Activated CD4-positive, CD25-positive, alpha-beta regulatory T cell treated with anti-CD3 and anti-CD28 coated beads, Interleukin-2, amount 50 U/mL, for 72 hours (primary cell): ENCODE results near the gene ABHD14A.
A peak's percentile ranks its signal among the peaks of the same experiment; 100 is the strongest.
"Not testable (repeated sequence)": the region's sequence is repeated elsewhere in the genome, so short reads cannot be mapped to it uniquely, and the experiment has no call there.

Experiments used
- DNase-seq: peaks from one replicate; pipeline ENCODE4 v3.0.0; 2021

ABHD14A gene

DNA sequence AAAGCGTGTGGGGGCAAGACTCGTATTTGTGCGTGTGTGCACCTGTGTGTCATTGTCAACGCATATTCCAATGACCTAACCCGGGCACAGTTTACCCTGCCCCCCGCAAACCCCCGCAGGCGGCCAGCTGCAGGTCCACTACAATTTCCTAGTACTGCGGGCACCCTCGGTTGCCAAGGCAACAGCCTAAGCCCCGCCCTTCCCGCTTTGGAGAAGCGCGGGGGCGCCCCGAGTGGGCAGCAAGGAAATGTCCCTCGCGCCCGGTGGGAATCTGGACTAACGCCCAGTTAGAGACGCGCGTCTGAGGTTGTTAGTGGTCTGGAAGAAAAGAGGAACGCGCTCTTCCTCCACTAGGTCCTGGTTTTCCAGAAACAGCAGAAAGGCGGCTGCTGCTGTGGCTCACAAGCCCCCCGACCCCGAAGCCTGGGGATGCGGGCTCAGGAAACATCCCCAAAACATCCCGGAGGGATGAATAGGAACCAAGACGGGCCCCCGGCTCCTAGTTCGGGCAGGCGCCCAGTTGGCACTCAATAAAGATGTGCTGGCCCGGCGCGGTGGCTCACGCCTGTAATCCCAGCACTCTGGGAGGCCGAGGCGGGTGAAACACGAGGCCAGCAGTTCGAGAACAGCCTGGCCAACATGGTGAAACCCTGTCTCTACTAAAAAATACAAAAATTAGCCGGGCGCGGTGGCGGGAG lies 1.1 kb downstream of the ABHD14A start:
- peak; percentile 55 for DNase-seq

DNA sequence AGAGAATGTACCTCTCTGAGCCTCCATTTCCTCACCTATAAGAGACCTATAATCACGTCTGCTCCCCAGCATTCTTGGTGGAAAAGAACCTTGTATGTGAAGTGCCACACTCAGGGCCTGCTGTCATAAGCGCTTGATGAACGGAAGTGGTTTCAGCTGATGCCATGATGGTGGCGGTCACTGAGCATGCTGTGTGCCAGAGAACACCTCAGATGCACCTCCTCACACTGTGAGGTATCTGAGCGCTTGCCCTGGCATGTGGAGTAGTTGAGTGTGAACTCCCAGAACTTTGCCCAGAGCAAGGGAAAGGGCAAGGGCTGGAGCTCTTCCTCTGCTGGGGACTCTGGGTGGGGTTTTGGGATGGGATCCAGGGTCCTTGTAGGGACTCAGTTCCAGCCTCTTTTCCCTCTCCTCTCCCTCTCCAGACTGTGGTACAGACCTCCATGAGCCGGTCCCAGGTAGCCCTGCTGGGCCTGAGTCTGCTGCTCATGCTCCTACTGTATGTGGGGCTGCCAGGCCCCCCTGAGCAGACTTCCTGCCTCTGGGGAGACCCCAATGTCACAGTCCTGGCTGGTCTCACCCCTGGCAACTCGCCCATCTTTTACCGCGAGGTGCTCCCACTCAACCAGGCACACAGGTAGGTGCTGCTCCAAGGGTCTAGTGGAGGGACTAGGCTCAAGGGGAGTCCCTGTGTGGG lies 2.7 kb downstream of the ABHD14A start:
- DNase-seq = no peak

DNA sequence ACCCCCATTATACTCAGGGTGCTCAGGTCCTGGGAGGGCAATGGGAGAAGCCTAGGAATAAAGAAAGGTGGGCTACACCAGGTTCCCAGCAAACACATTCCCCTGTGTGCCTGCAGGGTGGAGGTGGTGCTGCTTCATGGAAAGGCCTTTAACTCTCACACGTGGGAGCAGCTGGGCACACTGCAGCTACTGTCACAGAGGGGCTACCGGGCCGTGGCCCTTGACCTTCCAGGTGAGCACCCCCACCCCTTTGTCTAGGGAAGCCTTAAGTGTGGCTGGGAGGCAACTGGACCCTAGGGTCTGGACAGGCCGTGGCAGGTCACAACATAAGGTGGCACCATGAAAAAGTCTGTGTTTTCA lies 3.3 kb downstream of the ABHD14A start:
- no peak for DNase-seq

DNA sequence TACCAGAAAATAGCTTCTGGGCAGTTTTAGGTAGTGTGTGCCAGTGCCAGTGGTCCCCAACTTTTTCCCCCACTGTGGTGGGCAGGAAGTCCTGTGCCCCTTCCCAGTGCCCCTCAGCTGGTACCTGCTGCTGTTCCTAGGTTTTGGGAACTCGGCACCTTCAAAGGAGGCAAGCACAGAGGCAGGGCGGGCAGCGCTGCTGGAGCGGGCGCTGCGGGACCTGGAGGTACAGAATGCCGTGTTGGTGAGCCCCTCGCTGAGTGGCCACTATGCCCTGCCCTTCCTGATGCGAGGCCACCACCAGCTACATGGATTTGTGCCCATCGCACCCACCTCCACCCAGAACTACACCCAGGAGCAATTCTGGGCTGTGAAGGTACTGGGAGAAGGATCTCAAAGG lies 5.4 kb downstream of the ABHD14A start:
- DNase-seq = no peak

DNA sequence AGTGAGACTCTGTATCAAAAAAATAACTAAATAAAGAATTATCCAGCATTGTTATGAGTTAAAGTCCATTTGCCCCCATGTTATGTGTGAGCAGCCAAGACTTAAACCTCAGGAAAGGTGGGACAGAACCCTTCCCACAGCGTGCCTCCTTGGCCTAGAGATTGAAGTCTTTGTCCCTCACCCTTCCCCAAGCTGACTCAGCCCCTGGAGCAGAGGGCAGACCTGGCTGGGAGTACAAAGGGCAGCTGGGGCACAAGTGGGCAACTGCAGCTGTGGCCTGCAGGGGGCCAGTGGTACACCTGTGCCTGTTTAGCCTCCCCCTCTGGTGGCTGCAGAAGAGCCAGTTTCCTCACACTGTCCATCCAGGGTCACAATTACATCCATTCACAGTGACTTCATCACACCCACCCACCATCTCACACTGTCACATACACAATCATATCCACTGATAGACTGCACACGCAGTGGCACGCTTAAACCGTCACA lies 7.5 kb downstream of the ABHD14A start:
- DNase-seq = peak; percentile 49

DNA sequence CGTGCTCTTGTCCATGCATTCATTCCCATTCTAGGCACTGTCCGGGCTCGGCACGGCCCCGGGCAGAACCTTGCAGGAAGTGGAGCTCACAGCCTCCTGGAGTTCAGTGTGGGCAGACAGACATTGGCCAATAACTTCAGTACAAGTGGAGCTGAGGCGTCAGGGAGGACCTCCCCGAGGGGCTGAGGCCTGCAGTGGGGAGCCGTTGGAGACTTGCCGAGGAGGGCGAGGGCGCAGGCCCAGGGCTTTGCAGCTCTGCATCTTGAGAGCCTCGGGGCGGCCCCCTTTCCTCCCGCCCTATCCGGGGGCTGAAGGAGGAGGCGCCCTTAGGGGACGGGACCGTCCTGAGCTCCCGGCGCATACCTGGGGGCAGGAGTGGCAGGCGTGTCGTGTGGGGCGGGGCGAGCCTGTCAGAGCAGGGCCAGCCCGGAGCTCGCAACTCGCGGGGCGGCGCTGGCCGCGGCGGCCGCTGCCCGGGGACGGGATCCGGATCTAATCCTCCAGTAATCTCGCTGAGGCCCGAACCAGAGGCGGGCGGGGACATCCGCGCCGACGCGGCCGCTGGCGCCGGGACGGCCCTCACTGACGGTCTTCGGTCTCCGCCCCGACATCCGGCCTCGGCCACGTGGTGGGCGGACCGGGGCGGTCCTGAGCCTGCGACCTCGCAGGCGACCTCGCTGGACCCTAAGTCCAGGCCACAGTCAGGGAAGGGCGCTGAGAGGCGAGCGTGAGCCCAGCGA lies 8.1 kb downstream of the ABHD14A start, which contains the start of gene ACY1:
Gene ACY1, plus strand, starts transcription at position 698 of the 740 bp plus-strand sequence. CDS start 530 bp downstream, outside the sequence.
- peak; percentile 82 for DNase-seq

DNA sequence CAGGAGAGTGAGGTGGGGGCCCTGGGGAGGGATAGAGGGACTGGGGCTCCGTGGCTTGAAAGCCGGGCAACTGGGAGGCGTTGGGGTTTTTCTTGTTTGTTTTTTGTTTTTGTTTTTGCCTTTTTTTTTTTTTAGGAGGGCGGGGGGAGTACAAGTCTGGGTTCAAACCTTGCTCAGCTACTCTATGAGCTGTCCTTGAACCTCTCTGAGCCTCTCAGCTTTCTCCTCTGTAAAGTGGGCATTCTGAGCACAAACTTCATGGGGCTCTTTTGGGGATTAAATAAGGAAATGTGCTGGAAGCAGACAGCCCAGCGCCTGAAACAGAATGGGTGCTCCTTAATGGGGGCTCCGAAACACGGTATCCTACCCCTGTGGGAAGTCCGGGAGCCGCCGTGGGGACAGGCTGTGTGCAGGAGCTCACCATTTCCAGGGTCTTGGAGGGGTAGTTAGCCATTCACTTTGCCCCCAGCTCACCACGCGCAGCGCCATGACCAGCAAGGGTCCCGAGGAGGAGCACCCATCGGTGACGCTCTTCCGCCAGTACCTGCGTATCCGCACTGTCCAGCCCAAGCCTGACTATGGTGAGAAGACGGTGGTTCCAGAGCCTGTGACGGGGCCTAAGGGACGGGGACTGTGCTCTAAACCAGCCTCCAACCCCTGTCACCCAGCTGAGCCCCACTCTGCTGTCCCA lies 8.9 kb downstream of the ABHD14A start:
- no peak for DNase-seq

DNA sequence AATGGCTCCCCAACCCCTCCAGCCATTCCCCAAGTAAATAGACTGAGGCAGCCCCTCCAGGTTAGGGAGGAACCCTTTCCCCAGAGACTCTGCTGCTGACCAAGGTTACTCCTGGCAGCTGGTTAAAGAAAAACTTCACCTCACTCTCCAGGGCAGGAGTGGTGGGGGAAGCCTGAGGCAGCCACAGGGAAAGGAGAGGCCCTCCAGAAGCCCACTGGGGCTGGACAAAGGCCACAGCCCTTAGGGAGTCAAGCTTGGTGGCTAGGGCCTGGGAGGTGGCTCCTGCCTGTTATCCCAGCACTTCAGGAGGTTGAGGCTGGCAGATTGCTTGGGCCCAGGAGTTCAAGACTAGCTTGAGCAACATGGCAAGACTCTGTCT lies 9.4 kb downstream of the ABHD14A start:
- no peak for DNase-seq

DNA sequence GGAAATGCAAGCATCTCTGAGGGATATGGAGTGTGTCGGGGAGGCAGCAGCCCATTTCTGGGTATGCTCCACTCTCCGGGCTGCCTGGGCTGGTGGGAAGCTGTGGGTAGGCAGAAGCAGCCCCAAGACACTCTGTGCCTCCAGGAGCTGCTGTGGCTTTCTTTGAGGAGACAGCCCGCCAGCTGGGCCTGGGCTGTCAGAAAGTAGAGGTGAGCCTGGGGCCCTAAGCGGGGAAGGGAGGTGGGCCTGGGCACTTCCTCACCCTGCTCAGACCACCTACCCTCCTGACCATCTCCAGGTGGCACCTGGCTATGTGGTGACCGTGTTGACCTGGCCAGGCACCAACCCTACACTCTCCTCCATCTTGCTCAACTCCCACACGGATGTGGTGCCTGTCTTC lies 10.2 kb downstream of the ABHD14A start:
- DNase-seq = no peak

DNA sequence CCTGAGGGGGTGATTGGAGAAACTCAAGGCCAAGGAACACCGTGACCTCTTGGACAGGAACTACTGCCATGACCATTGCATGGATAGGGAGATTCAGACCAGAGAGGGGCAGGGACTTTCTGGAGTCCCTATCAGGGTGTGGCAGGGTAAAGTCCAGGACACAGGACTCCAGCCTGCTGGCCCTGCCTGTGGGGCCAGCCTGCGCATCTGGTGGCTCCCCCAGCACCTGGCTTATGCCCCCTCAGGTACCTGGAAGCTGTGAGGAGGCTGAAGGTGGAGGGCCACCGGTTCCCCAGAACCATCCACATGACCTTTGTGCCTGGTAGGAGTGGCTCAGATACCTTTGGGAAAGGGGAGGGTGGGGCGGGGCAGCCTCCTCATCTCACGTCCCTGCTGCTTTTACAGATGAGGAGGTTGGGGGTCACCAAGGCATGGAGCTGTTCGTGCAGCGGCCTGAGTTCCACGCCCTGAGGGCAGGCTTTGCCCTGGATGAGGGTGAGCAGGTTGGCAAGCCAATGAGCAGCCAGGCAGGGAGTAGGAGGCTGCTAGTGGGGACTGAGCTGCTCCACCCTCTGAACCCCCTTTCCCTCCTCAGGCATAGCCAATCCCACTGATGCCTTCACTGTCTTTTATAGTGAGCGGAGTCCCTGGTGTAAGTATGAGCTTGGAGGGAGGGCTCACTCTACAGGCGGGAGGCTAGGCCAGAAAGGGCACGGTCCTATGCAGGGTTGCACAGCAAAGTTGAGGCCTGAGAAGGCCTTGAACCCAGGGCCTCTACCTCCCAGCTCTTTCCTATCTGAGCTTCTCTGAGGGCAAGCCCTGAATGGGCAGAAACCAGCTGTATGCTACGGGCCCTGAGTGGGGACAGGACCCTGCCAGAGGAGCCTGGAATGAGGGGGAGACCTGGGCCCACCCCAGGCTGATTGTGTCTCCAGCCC lies 11.4 kb downstream of the ABHD14A start:
- DNase-seq = no peak

DNA sequence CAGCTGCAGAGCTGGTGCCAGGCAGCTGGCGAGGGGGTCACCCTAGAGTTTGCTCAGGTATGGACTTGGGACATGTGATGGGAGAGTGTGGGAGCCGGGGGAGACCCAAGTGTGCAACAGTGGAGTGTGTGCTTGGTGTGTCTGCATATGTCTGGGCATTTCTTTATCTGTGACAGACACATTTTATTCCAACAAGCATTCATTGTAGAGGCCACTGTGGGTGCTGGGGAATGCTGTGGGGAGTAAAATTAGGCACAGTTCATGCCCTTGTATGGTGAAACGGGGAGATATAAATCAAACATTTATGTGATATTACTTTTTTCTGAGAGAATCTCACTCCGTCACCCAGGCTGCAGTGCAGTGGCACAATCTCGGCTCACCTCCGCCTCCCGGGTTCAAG lies 12.7 kb downstream of the ABHD14A start:
- no peak for DNase-seq

DNA sequence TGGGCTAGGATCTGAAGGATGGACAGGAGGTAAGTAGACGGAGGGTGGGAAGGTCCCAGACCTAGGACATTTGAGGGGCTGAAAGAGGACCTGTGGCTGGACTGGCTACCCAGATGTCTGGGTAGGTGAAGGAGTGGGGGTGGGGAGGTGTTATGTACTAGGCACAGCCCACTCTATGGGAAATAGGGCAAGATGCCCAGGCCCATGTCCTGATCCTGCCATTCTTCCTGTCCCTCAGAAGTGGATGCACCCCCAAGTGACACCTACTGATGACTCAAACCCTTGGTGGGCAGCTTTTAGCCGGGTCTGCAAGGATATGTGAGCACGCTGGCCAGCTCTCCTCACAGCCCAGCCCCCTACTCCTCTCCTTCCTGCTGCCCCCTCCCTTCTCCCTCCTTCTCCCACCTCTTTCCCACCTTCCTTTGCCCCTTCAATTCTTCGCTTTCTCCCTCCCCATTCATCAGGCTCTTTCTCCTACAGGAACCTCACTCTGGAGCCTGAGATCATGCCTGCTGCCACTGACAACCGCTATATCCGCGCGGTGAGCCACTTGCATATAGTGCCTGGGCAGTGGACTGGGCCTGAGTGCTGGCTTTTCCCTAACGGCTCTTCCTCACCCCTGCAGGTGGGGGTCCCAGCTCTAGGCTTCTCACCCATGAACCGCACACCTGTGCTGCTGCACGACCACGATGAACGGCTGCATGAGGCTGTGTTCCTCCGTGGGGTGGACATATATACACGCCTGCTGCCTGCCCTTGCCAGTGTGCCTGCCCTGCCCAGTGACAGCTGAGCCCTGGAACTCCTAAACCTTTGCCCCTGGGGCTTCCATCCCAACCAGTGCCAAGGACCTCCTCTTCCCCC lies 13.7 kb downstream of the ABHD14A start:
- DNase-seq = no peak

DNA sequence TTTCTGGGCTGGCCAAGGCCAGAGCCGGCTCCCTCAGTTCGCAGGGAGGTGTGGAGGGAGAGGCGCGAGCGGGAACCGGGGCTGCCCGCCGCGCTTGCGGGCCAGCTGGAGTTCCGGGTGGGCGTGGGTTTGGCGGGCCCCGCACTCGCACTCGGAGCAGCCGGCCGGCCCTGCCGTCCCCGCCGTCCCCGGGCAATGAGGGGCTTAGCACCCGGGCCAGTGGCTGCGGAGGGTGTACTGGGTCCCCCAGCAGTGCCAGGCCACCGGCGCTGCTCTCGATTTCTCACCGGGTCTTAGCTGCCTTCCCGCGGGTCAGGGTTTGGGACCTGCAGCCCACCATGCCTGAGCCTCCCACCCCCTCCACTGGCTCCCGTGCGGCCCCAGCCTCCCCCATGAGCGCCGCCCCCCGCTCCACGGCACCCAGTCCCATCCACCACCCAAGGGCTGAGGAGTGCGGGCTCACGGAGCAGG lies 15.7 kb downstream of the ABHD14A start:
- DNase-seq = not testable (repeated sequence)

DNA sequence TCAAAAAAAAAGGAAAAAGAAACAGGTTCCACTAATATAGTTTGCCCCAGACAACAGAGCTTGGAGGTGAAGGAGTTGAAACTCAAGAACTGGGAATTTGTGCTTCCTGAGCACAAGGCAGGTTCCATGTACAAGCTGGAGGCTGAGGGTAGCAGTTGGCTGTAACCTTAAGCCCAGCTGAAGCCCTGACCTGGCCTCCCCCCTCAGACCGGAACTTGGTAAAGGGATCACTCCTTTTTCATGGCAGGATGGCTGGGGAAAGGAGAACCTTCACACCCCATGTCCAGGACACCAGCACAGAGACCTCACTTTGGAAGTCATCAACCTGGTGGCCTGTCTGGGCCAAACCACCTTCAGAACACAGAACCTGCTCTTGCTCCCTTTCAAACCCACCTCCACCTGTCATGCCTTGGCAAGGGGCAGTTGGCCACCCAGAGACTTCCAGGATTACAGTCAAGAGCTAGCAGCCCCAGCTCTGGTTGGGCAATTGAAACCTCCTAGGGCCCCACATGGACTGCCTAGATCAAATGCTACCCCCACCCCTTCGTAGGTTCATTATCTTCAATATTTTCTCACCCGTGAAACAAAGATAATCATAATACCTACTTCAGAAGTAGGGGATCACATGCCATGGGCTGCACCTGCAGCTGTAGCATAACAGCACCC lies 17.3 kb downstream of the ABHD14A start:
- DNase-seq = no peak

DNA sequence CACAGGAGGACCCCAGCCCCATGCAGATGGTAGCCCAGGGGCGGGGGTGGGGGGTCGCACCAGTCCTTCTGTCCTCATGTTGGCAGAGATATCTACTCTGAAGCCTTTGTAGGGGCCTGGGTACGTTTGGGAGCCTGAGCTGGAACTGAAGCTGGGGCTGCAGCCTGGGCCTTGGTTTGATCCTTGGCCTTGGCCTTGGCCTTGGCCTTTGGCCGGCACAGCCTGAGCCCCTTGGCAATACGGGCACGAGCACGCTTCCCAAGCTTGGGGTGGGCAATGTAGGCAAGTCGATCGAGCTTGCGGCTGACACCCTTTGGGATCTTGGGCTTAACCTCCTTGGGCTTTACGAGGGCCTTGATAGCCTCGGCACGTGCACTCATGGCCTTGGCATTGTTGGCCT lies 18.8 kb downstream of the ABHD14A start:
- DNase-seq = not testable (repeated sequence)

DNA sequence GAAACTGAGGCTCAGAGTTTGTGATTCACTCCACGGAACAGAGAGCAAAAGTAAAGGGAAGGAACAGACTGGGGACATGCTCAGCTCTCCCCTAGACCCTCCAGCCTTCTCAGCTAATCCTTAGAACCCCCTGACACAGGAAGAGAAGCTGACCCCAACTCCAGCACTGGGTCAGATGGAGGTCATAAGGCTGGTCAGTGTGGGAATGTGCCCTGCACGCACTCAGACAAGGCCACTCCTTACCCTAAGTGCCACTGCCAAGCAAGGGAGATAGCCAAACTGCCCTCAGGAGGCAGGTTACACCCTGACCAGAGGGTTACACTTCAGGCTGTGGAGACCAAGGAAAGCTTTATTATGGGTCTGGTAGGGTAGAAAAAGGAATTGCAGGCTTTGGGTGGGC lies 19.7 kb downstream of the ABHD14A start:
- no peak for DNase-seq

DNA sequence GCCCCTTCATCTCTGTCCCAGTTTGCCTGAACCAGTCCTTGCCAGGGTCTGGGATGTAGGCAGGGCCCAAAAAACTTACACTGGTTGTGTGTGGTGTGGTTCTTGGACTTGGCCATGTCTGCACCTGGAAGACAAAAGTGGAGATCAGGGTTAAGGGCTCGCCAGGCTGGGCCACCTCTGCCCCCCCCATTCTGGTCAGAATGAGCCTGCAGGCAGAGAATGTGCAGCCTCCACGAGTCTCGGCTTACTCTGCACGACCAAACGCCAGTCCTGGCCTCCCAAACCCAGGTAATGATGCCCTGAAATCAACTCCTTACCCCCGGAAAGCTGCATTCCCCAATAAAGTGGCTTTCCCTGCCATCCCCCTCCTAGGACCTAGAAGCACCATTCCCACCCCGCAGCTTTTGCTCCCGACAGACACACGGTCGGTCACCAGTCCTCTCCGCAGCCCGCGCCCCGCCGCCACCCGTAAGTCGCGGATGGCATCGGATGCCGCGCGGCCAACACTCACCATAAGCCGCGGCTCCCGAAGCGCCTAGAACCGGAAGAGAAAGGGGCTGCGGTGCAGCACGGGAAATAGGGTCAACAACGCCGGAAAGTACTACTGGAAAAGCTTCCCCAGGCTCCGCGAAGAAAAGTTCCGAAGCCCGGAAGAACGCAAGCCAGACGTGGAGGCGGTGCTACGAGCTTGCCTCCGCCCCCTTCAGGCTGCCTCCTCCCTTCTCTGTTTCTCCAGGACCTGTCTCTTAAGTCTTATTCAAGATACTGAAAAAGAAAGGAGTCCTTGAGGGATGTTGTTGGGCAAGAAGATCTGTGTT lies 20.7 kb downstream of the ABHD14A start, which contains the start of gene RPL29:
Gene RPL29, minus strand, starts transcription at position 550 of the 818 bp plus-strand sequence. Its CDS starts 434 bp downstream, at position 116.
- DNase-seq = peak; percentile 88

DNA sequence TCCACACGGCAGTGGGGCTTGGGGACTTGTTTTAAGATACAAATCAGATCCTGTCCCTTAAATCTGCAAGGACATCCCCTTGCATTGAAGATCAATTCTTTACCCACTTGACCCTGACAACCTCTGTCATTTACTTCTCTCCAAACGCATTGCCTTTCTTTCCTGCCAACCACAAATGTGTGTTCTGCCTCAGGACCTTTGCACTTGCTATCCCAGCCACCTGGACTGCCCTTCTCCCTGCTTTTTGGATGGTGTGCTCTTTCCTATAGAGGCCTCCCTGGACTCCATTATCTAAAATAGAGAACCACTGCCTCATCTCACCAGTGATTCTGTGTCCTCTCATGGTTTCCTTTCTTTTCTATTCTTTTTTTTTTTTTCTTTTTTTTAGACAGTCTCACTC lies 22.3 kb downstream of the ABHD14A start:
- DNase-seq = no peak

DNA sequence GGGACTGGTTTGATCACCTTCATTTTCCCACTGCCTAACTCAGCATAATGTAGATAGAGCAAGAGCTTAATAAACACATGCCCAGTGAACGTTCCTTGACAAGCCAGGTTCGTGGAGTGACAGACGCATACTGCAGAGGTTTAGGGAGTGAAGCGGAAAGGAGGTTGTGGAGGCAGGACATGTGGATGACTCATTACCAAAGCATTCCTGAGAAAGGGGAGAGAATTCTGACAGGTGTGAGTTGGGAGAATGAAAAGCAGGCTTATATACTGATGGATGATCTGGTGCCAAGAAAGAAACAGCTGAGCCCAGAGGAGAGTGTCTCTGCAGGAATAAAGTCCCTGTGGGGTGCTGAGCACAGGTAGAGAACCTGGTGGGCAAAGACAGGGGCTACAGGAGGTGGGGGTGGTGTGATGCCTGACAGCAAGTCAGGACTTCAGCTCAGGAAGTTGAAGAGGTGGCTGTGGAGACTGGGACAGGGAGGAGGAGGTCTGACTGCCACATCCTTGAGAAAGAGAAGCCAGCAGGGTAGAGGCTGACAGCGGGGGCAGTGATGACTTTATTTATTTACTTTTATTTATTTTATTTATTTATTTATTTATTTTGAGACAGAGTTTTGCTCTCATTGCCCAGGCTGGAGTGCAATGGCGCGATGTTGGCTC lies 23.2 kb downstream of the ABHD14A start:
- no peak for DNase-seq
